Fibroblast of lung (primary cell): ENCODE data around the gene STAC.
"Not testable (repeated sequence)": the region's sequence is repeated elsewhere in the genome, so short reads cannot be mapped to it uniquely, and the experiment has no call there.

Experiments used
- CTCF ChIP-seq, 2 donors: IDR thresholded peaks in 1 of 2; conservative IDR thresholded peaks in 1 of 2; 1 replicate in 1 of 2; 2 replicates in 1 of 2; pipeline ENCODE4 v1.5.1; 2011 to 2012; ENCODE audit warnings: low read length in 2 of 2, control low read depth in 1 of 2, inconsistent platforms in 1 of 2, low read depth in 1 of 2, mild to moderate bottlenecking in 1 of 2
- EZH2 ChIP-seq: IDR thresholded peaks from 2 replicates; pipeline ENCODE4 v1.5.1; 2012; ENCODE audit warnings: low read length, control low read depth, mild to moderate bottlenecking; ENCODE audit errors: missing control alignments

DNA sequence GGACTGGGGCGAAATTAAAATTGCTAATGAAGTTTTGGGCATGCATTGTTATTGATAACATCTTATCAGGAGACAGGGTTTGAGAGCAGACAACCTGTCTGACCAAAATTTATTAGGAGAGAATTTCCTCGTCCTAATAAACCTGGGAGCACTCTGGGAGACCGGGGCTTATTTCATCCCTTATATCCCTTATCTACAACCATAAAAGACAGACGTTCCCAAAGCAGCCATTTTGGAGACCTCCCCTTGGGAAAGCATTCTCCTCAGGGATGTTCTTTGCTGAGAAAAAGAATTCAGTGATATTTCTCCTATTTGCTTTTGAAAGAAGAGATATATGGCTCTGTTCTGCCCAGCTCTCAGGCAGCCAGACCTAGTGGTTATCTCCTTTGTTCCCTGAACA, 198.1 kb downstream of the STAC start:
- TF ChIP-seq CTCF (conservative IDR thresholded peaks at IDR 0.05 in 1 of 2, IDR thresholded peaks at IDR 0.05 in 1 of 2; ENCODE audit: low read depth in 1 of 2, low read length in 2 of 2); EZH2: not testable (repeated sequence)
